ENCODE results near the gene STK17B. TPM values are rescaled to one million over a fixed set of nuclear protein-coding genes. Genes with fewer than 3 reads are reported as not detected.

Gene STK17B
- total RNA-seq, 1 experiment from 2014 or later = 16.9 TPM

DNA sequence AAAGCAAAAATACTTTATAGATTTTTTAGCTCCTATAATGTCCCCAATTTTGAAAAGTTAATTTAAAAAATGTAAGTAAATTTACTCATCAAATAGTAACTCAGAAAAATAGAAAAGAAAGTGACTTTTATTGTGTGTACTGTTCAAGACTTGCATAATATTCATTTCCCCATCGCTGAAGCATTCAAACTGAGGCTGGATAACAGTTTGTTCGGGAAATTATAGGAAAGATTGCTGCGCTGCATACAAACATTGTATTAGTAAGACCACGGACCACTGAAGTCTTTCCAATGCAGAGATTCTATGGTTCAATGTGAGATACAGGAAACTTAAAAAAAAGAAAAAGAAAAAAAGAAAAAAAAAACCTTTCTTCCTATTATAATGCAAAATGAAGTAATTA is 10.4 kb downstream of the STK17B start (continued):
- no peak for TF ChIP-seq SRF (IDR thresholded peaks at IDR 0.05; ENCODE audit: low read depth)
- no peak for TF ChIP-seq SIN3A (IDR thresholded peaks at IDR 0.05; ENCODE audit: low read depth)
- TF ChIP-seq, protein P1, sequence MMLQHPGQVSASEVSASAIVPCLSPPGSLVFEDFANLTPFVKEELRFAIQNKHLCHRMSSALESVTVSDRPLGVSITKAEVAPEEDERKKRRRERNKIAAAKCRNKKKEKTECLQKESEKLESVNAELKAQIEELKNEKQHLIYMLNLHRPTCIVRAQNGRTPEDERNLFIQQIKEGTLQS (IDR thresholded peaks at IDR 0.05) = no peak
- TF ChIP-seq EZH2phosphoT487 (IDR thresholded peaks at IDR 0.05; ENCODE audit: borderline replicate concordance) = no peak
- TF ChIP-seq ZFX (IDR thresholded peaks at IDR 0.05) = no peak
- TF ChIP-seq JUND (IDR thresholded peaks at IDR 0.05) = no peak
- TF ChIP-seq POLR2A (IDR thresholded peaks at IDR 0.05; ENCODE audit: borderline replicate concordance, extremely low read depth, insufficient read depth, insufficient read length) = no peak

DNA sequence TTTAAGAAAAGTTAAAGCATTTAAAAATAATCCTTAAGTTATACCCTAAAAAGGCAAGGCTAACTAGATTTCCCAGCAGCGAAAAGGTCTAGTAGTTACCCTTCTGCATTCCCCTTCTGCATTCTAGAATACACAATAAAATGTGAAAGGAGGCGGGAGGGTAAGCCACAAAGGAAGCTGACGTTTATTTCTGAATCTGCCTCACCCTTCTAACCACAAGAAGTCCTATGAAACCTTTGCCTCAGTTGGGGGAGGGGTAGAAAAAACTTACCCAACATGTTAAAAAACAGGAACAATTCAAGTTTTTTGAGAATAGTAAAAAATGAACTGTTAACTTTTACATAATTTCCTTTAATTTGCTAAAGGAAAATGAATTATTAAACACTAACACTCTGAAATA is 11.3 kb downstream of the STK17B start:
- H3K4me3 ChIP-seq (replicated peaks in 1 of 2; ENCODE audit: low read depth in 1 of 2, low read length in 2 of 2) = peak overlapping the region in 1 of 2 experiments; percentile 12; a peak in 1 of 4 replicates
- no peaks in the 10 kb centered on the region for H4K20me1 ChIP-seq (ENCODE audit: insufficient read depth)
- no peaks in the 10 kb centered on the region for H3K27me3 ChIP-seq (ENCODE audit: insufficient read depth, low read length)
- no peak overlapping the region for H3K27ac ChIP-seq (ENCODE audit: low read depth, low read length)
- intact Hi-C loops (cut with micrococcal nuclease) = no loop called here
- RAD21 ChIA-PET (ENCODE audit: low non-redundant PET in 1 of 2, low total read pairs in 2 of 2, uncharacterized antibody in 2 of 2, unreplicated experiment in 2 of 2) = no interaction called here
- CTCF ChIA-PET = no interaction called here
- no TSS peak for BruUV-seq (replicated peaks)
- H3K4me2 ChIP-seq (ENCODE audit: low read length) = peak overlapping the region; percentile 52
- H3K9ac ChIP-seq (ENCODE audit: low read length) = no peak overlapping the region
- no peak for TF ChIP-seq CBX3 (IDR thresholded peaks at IDR 0.05; ENCODE audit: low read depth)
- no peak for TF ChIP-seq ZFX (IDR thresholded peaks at IDR 0.05)
- TF ChIP-seq SP1 (IDR thresholded peaks at IDR 0.05; ENCODE audit: low read depth) = peak; percentile 55
- no peak for TF ChIP-seq ZNF274 (IDR thresholded peaks at IDR 0.05; ENCODE audit: low read depth, low read length)
- TF ChIP-seq EZH2phosphoT487 (IDR thresholded peaks at IDR 0.05; ENCODE audit: borderline replicate concordance) = no peak
- no peak for TF ChIP-seq EZH2 (IDR thresholded peaks at IDR 0.05)
- TF ChIP-seq FOSL1 (IDR thresholded peaks at IDR 0.05; ENCODE audit: low read depth) = peak; percentile 29; the same call in 1 of the 2 replicates
- peak; percentile 13; the same call in 1 of the 2 replicates for TF ChIP-seq JUND (IDR thresholded peaks at IDR 0.05)
- no peak for TF ChIP-seq ELF1 (IDR thresholded peaks at IDR 0.05; ENCODE audit: borderline replicate concordance, low read depth)
- no peak for TF ChIP-seq SIN3A (IDR thresholded peaks at IDR 0.05; ENCODE audit: low read depth)
- TF ChIP-seq RAD21 (IDR thresholded peaks at IDR 0.05; ENCODE audit: low read depth) = peak; percentile 17; the same call in 1 of the 2 replicates
- TF ChIP-seq CEBPB (IDR thresholded peaks at IDR 0.05; ENCODE audit: low read depth) = no peak
- no peak for TF ChIP-seq TCF7L2 (IDR thresholded peaks at IDR 0.05; ENCODE audit: borderline replicate concordance, extremely low read depth, insufficient read depth, insufficient read length)
- TF ChIP-seq, protein P2, sequence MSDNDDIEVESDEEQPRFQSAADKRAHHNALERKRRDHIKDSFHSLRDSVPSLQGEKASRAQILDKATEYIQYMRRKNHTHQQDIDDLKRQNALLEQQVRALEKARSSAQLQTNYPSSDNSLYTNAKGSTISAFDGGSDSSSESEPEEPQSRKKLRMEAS (IDR thresholded peaks at IDR 0.05) = peak; percentile 22; the same call in 1 of the 2 replicates
- peaks cover 0 to 4% of the 10 kb centered on the region in 2 experiments; a peak in 1 of 4 replicates for H3K36me3 ChIP-seq (ENCODE audit: control insufficient read depth in 1 of 2, insufficient read depth in 2 of 2, low read length in 2 of 2)
- POLR2A ChIA-PET = no interaction called here
- ATAC-seq (peak; percentile 82), DNase-seq (ENCODE audit: low read depth, low spot score) (peak; percentile 57)
- no peaks in the 10 kb centered on the region for H3K9me3 ChIP-seq (ENCODE audit: control insufficient read depth in 1 of 2, insufficient read depth in 1 of 2, low read depth in 1 of 2, low read length in 2 of 2)
- no peaks in the 10 kb centered on the region for H3K9me2 ChIP-seq (ENCODE audit: insufficient read depth)
- H3K4me1 ChIP-seq (ENCODE audit: control insufficient read depth in 1 of 2, insufficient read depth in 2 of 2, low read length in 2 of 2) = peaks cover 7 to 20% of the 10 kb centered on the region in 2 experiments; a peak in 3 of 4 replicates
- H3K79me2 ChIP-seq (ENCODE audit: insufficient read depth, low read length) = peaks cover 24% of the 10 kb centered on the region
- no peak overlapping the region for H2AFZ ChIP-seq (ENCODE audit: low read depth, low read length, poor library complexity, severe bottlenecking)

Data from HCT116 (cell line).